ENCODE data around the gene DOCK2. TPM values are rescaled to one million over a fixed set of nuclear protein-coding genes. Genes with fewer than 3 reads are reported as not detected.

The DOCK2 gene
- total RNA-seq, 1 donor from 2014 or later, result 49.4 TPM

DNA sequence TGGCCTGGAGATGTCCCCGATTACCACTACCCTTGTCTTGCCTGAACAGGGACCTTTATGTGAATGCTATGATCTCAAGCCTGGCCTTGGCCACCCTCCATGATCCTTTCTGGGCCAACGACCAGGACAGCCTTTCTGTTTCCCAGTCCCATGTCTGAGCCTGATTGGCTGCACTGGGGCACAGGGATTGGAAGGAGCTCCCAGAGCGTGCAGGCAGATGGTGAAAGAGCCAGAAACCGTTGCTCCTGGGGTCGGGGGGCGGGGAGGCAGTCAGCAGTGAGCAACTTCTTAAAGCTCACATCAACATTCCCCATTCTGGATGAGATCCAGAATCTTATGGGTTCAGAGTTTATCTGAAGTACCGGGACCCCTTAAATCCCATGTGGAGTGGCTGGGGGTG, 258.9 kb downstream of the DOCK2 start:
- DNase-seq (ENCODE audit: low spot score), result no peak

DNA sequence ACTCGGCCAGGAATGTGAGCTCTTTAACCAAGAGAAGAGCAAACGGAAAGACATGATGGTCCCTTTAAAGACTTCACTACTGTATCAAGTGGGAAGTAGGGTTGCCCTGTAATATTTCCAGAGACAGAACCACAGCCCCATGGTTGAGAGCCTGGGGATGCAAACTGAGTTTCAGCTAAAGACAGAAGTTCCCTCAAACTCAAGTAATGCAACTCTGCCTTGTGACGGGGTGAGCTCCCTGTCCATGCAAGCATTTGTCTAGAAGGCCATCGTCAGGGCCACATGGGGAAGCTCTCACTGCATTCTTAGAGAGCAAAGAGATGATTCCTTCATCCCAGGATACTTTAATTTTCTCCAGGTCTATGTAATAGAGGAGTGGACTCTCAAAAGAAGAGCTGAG, 260.4 kb downstream of the DOCK2 start:
- no peak for DNase-seq (ENCODE audit: low spot score)

- DNase-seq (ENCODE audit: low spot score), result no peak
Measured at GRCh38 chr5:169901896-169902295, 264.8 kb downstream of the DOCK2 start.

DNA sequence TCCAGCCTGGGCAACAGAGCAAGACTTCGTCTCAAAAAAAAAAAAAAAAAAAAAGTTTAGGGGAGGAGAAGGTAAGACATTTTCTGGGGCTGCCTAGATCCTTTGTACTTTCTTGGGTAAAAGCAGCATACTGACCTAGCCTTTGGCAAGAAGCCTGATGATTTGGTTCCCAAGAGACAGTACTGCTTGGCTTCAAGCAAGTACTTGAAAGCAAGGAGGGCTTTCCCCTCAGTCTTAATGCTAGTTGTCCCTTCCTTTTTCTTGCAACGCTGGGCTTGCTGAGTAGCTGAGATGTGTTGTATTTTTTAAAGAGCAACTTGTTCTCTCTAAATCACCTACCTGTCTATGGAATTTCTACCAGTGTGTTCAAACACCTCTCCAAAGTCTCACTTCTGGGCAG, 267.0 kb downstream of the DOCK2 start:
- no peak for DNase-seq (ENCODE audit: low spot score)

DNA sequence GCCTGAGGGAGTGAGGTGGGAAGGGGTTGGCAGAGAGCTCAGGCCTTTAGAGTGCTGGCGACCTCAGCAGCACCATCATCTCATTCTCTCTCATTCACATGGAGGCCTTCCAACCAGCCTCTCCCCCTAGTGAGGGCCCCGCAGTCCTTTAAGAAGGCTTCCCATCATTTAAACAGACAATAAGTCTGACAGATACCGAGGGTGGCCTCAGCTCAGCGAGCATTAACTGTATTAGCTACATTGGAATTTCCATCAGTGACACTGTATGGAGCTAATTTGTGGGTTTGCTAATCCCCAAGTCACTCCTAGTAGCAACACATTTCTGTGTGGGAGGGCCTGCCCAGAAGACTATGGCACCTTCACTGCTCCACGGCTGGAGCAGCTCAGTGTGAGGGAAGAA, 267.4 kb downstream of the DOCK2 start:
- DNase-seq (ENCODE audit: low spot score), result no peak

DNA sequence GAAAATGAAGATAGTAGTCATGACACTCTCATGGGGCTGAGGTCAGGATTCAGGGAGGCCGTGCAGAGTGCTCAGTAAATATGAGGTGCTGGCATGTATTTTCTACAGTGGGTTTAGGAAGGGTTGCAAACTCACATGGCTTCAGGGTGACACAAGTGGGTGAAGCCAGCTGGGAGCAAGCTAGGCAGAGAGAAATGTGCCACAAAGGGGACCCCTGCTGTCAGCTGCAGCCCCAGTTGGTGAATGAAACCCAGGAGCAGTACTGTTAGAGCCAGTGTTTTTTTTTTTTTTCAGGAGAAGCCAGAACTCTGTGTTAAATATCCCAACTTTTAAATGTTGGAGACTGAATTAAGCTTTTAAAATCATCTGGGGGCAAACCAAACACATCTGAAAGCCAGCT, 267.9 kb downstream of the DOCK2 start:
- DNase-seq (ENCODE audit: low spot score), result no peak

DNA sequence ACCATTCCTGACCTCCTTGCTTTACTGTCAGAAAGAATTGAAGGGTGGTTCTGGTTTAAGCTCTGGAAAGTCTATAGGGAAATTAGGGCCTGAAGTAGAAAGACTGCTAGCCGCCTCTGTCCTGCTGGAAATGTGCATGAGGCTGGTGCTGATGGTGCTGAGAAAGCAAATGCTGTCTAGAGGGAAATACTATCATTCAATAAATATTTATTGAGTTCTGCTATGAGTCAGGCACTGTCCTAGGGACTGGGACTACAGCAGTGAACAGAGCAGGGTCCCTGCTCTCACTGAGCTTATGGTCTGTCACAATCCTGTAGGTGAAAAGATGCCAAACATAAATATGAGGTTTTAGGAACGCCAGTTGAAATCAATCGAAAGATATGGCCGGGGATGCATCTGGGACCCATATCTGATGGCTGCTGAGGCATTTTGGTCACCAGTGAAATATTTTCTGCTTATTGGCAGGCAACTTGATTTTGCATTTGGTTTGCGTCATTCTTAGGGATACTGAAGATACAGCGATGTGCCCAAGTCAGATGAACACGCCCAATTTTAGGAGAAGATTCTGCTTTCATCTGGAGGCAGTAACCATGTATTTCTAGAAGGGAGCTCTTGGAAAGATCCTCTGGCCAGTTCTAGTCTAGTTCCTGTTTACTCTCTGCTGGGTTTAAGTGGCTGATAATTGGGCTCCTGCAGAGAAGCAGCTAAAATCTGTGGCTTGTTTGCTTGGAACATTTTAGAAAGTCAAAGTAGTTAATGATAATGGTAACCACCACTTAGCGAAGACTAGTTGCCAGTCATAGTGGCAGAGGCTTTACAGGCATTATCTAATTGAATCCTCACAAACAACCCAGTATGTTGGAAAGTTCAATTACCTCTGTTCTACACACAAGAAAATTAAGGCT, 269.9 kb downstream of the DOCK2 start:
- no peak for DNase-seq (ENCODE audit: low spot score)

- no peak for DNase-seq (ENCODE audit: low spot score)
Measured at GRCh38 chr5:169908864-169909263, 271.8 kb downstream of the DOCK2 start.

DNA sequence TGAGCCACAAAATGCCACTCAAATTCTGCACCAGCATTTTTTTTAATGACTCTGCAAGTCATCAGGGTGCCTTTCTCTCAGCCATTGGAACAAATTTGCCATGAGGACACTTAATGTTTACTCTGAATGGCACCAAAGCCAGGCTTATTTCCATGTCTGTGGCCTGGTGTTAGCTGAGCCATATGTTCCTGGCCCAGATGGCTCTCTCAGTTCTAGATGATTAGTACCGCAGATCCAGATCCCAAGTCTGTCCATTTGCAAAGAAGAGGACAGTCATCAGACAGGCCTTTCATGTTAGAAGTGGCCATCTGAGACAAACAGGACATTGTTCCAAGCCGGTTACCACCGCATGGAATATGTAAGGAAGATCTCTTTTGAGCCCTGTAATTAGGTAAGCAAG, 272.9 kb downstream of the DOCK2 start:
- DNase-seq (ENCODE audit: low spot score), result no peak

DNA sequence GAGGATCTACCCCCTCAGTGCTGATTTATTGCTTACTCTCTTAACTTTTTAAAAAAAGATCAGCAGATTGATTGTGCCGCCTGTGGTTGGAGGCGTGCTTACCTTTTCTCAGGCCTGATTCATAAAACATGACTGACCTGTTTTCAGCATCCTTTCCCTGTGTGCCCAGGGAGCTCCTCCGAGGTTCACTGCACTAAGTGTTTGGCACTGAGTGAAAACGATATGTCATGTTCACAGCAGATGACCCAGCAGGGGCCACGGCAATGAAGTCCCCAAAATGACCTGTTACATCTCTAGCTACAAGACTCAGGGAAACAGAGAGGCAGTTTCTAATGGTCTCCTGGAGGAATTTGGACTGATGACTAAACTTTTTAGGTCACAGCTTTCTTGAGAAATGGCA, 273.3 kb downstream of the DOCK2 start:
- DNase-seq (ENCODE audit: low spot score), result no peak

DNA sequence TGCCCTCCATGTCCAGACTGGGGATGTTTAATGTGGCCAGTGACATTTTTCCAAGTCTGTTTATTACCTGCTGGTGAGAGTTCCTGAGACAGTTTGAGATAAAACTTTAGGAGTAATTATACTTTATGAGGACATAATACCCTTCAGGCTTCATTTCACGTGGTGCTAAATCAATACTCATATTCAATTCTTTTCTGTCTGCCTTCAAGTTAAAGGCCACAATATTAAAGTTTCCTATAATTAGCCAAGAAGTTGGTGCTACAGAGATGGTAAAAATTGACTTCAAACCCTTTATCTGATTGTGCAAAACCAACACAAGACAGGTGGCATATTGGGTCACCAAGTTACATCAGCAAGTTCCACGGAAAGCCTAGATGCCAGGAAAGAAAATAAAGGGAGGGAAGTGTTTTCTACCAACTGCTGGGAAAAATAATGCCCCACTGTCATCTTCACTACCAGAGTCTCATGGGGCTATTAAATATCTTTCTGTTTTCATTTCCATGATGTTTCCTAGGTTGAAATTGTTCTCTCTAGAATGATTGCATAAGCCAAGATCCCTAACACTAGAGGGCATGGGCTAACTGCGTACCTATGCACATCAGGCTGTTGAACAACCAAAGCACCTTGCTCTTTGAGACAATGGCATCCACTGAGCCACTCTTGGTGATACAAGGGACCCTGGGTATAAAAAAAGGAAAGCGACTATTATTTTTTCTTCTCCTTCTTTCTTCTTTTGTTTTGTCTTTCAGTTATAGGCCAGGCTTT, 274.6 kb downstream of the DOCK2 start:
- no peak for DNase-seq (ENCODE audit: low spot score)

DNA sequence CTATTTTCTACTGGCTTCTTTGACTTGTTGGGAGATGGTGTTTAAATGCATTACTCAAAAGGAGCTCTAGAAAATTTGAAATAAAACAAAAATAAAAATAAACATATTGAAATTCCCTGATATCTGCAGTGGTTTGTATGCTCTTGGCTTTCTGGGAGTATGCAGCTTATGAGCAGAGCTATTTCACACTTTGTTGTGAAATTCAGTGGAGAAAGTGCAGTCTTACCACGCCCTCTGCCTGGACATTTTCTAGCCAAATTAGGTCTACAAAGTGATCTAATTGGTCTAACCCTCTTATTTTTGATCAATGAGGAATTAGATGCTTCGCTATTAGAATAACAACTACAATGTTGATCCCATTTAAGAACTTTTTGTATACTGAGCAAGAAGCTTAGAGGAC, 276.4 kb downstream of the DOCK2 start:
- no peak for DNase-seq (ENCODE audit: low spot score)

- no peak for DNase-seq (ENCODE audit: low spot score)
Measured at GRCh38 chr5:169914766-169915165, 277.7 kb downstream of the DOCK2 start.

DNA sequence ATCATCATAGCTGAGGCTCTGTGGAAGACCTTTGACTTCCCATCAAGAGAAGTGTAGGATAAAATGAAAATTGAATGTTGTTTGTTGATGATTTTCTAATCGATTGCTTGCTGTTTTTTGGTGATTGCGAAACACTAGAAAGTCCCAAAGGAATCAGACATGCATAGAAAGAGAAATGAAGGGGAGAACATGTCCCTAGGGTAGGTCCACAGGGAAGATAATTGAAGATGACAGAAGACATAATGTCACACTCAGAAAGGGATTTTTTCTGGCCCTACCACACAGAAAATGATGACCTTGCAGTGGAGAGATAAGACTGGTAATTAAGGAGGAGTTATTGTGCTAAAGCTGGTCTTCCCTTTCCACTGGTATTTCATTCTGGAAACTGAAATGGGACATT, 280.4 kb downstream of the DOCK2 start:
- no peak for DNase-seq (ENCODE audit: low spot score)

GRCh38 chr5:169918228-169918627, 281.2 kb downstream of the DOCK2 start:
- no peak for DNase-seq (ENCODE audit: low spot score)

- no peak for DNase-seq (ENCODE audit: low spot score)
Measured at GRCh38 chr5:169920474-169920873, 283.4 kb downstream of the DOCK2 start.

DNA sequence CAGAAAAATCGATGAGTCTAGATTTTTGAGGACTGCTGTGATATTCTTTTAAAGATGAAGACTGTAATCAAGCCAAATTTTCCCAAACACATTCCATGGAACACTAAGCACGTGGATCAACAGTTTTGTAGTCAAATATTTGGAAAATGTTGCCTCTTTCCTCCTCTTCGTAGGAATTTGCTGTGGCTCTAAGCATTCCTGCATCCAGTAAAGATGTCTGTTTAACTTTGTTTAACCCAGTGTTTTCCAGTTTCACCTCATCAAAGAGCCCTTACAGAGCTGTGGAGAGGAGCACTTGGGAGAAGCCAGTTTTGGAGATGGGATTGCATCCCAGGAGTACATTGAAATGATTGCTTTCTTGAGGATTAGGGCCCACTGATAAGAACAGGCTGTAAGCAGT, 284.3 kb downstream of the DOCK2 start:
- no peak for DNase-seq (ENCODE audit: low spot score)

DNA sequence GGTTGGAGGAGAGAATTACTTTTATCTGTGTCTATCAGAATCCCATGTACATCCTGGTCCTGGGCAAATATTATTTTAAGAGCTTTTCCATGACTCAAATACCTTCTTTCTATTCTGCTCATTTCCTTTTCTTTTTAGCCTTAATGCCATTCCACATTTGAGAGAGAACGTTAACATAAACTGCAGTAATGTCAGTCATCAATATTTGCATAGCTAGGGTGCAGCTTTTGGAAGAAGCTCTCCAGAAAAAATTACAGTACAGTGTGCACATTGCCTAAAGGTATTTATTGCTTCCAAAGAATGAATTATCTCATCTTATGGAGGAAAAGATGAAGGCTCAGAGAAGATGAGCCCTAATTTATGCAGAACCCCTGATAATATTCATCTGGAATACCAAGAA, 284.9 kb downstream of the DOCK2 start:
- DNase-seq (ENCODE audit: low spot score), result no peak

DNA sequence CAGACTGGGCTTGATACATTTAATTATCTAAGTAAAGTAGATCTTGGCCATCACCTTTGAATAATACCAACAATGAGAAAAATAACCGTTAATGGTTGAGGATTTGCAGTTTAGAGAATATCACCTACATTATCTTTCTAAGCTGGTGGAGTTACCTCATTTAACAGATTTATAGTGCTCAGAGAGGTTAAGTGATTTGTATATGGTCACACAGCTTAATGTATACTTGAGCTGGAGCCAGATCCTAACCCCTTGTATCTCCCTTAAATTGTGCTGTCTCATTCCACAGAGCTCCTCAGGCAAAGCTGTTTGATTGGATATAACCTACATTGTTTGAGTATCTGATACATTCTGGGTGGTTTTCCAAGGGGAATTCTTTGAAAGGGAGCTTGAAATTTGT, 285.4 kb downstream of the DOCK2 start:
- DNase-seq (ENCODE audit: low spot score), result no peak

DNA sequence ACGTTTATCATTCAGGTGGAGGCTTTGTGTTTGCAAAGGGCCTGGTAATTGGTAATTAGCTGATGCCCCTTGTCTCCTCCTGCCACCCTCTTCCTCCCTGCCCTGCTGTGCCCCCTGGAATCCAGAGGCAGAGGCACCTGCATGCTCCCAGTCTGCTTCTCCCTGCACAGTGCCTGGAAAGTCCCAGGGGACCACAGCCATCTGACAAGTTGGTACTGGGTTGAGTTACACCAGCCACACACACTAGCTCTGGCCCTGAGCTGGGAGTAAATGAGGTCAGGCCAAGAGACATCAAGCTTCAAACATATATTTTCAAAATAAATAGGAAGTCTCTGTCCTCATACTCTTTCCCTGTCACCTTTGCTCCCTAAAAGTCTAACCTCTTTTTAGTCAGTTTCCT, 286.9 kb downstream of the DOCK2 start:
- DNase-seq (ENCODE audit: low spot score), result no peak

DNA sequence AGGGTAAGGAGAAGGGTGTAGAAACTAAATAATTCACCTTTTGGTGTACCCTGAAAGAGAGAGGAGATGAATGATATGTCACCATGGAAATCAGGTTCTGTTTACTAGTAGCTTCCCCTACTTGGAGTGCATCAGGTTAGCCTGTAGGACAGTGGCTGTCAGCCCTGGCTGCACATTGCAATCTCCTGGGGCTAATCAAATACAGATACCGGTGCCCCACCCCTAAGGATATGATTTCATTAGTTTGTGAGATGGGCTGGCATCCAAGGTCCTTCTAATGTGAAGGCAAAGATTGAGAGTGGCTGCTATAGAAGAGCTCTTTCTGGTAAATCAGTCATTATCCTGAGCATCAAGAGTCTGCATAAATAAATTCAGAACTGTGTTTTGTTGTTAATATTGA, 296.1 kb downstream of the DOCK2 start:
- DNase-seq (ENCODE audit: low spot score), result no peak

DNA sequence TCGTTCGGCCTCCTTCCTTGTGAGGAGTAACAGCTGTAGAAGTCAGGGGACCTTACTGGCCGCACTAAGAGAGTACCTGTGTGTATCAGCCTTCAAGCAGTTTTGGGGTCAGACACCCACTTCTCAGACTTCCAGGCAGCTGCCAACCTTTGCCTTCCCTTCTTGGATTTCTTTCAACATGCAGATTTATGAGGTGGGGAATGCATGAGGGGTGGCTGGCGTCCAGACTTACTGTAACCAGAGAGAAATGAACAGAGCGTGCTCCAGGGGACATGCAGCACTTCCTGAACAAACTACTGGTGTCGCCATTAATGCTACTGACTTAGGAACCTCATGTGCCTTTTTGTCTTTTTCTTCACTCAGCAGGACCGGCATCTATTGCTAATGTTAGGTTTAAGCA, 296.5 kb downstream of the DOCK2 start:
- DNase-seq (ENCODE audit: low spot score), result no peak

DNA sequence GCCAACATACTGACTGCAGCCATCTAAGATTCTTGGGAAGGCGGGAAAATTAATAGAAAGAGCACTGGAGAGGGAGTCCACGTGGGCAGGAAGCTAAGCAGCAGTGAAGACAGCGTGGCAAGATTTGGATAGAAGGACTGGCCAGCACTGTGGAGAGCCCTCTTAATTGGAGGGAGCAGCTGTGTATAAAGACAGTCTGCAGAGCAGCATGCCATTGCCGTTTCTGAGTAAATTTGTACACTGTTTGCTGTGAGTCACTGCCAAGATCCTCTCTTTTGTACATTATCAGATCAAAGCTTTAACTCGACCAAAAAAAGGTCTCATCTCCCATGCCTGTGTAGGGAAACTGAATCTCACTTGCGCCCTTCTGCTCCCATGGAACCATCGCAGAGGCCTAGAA, 297.9 kb downstream of the DOCK2 start:
- no peak for DNase-seq (ENCODE audit: low spot score)

All from mesenteric fat pad (tissue), 1 donor.